HG03095 (cell line): ENCODE measurements around the gene PPP3CA.

Experiments used
- ATAC-seq: cut with Tn5 transposase; IDR thresholded peaks from one replicate; pipeline ENCODE4 v1.9.1; 2021; ENCODE audit warnings: moderate library complexity; ENCODE audit not compliant: unreplicated experiment

Gene PPP3CA

DNA sequence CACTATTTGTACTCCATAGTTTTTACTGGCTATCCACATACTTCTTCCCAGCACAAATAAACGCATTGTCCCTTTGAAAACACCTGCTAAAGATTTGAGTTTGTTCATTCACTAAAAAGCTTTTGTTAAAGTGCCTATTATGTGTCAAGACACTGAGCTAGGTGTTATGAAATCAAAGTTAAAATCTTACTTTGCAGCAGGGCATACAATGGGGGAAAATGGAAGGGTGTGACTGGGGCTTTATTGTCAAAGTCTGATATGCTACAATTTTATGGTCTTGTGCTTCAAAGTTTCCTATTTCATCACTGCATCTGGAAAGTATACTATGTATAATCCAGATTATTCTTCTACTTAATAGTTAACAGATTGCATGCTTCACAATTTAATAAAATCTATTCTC lies 128.4 kb downstream of the PPP3CA start:
- ATAC-seq = no peak

DNA sequence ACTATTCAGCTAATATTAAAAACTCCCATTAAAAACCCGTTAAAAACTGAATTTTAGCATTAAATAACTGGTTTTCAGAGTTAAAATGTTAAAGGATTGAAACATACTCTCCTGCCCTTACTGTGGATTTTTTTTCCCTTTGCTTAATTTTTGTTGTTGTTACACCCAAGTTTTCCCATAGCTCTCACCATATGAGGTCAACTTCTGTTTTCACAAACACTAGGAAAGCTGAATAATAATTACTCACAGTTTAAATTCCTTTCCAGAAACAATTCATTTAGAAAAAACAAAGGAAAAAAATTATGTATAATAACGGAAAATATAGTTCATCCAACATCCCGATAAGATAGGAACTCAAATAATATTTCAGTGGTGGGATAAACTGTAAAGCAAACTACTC lies 129.0 kb downstream of the PPP3CA start:
- no peak for ATAC-seq

DNA sequence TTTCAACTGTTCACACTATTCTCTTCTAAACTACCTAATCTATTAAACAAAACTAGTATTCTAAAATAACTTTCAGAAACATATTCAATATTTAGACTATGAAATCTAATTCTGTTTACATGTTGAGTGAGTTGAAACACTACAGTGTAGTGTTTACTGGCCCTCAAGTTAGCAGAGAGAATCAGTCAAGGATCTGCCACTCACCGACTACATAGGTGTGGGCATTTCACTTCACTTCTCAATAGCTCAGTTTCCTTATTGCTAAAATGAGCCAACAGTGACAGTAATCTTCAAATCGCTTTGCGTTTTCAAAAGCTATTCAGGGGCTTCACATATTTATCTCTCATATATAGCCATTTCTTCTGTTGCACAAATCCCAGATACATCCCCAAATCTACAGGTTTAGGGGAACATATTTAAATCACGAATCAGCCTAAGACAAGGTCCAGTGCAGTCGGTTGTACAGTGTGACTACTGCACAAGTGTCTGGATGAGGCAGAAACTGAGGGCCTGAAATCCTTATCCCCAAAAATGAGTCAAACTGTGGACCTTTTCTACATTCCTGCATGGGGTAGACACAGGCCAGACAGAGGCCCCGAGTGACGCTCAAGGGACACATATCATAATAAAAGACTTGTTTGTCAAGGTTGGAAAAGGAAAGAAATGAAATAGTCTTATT lies 129.8 kb downstream of the PPP3CA start:
- ATAC-seq = no peak

DNA sequence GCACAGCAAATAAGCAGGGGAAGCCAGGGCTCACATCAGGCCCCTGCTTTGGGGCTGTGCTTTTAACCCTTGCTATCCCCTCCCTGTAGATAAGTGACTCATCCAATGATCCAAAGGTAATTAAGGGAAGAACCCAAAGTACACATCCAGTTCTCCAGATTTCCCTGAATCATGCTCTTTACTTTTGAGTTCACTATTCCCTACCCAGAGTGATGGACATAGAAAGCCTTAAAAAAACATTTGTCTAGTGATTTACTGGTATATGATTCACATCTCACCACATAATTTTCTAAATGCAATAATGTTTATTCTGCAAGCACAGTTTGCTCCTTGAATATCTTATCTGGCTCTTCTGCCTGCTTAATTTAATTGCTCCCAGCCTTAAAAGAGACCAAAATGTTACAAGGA lies 136.2 kb downstream of the PPP3CA start:
- ATAC-seq = no peak

DNA sequence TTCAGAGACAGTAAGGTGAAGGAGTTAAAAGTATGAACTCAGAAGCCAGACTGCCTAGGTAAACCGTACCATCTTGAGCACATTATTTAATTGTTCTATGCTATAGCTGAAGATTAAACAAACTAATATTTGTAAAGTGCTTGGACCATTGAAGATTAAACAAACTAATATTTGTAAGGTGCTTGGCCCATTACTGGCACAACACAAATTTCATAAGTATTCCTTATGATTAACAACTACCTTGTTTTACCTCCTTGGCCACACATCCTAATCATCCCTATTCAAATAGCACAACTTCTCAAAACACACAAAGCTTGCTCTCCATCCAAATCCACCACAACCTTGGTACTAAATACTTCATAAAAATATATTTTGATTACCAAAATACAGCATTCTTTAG lies 137.0 kb downstream of the PPP3CA start:
- no peak for ATAC-seq

DNA sequence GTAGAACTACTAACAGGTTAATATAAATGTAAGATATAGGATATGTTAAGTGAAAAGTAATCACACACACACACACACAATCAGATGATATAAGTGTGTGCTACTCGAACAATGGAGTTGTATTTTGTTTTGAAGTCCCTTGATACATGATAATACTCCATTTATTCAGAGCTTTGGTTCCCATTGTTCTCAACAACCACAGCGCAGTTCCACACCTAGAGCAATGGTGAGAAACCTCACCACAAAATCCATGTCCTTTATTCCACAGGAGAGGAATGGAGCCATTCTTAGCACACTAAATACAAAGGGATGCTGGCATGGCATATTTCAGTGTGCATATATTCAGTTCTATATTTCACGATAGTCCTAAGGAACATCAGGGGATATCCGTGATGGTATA lies 139.2 kb downstream of the PPP3CA start:
- no peak for ATAC-seq

DNA sequence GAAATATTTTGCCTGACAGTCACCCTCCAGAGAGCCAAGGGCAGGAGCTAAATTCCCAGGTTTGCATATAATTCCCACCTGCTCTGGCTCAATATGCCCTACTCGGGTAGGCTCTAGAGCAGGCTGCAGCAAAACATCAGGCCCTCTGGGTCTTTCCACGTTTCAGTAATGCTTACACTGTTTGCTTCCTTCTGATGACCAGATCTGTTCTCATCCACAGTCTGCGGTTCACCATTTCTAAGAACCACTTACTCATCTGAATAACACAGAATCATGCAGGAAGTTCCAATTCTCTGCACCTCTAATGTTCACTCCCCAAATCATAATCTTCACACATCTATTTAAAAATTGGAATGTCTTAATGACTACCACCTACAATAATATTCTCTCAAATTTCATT lies 141.4 kb downstream of the PPP3CA start:
- peak; percentile 87 for ATAC-seq

DNA sequence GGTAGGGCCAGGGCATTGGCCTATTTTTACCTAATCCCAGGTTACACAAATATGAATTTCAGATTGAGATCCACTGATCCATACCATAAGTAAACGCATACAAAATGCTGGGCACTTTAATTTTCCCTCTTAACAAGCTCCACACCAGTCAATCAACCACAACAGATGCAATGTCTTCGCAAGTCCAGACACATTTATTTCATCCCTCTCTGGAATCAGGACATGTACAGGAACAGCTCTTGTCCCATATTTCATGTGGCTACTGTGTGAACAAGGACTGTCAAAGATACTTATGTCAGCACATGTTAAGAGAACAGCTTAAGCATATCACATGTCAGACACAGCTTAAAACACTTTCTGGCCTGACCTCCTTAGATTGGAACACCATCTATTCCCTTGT lies 145.9 kb downstream of the PPP3CA start:
- no peak for ATAC-seq

DNA sequence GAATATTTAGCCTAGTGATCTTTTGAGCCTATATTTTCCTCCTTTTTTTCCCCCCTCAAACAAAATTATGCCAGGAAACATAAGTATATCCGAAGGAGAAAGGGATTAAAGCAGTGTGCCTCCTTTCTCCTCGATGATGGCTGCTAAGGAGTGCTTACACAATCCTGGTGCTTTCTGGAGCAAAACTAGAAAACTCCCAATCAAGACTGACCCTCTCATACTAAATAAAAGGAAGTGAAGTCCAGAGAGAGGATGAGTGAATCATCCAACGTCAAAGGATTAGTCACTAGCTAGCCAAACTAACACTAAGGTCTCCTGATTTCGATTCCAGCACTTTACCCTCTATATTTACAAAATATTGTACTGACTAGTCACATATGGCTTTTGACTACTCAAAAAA lies 146.8 kb downstream of the PPP3CA start:
- no peak for ATAC-seq

DNA sequence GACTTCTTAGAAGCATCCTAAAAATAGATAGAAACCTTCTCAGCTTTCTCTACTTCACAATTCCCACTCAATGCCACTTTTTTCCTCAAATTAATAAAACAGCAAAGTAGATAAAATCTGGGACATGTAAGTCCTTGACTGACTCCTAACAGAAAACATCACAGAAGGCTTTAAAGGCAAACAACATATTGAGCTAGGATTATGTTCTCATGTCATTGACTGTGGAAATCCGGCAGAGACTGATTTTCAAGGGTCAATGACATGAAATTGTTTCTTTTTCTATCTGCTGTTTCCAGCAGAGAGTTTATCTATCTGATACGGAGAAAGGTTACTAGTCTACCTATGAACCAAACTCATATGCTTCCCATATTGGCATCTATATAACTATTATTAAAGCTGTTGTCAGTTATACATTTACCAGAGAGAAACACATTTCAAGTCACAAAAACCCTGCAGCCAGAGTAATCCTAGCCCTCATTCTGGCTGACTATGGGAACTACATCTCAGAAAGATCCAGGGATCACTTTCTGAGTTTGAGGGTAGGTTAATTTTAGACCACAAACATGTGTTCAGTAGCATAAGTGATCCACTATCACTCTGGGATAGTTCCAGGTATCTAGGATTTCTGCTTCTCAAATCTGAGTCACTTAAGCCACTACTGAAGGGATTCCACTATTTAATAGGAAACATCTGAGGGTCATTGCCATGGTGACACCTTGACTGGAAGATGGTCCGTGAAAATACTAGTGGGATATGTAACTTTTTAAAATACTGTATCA lies 147.6 kb downstream of the PPP3CA start:
- ATAC-seq = no peak

DNA sequence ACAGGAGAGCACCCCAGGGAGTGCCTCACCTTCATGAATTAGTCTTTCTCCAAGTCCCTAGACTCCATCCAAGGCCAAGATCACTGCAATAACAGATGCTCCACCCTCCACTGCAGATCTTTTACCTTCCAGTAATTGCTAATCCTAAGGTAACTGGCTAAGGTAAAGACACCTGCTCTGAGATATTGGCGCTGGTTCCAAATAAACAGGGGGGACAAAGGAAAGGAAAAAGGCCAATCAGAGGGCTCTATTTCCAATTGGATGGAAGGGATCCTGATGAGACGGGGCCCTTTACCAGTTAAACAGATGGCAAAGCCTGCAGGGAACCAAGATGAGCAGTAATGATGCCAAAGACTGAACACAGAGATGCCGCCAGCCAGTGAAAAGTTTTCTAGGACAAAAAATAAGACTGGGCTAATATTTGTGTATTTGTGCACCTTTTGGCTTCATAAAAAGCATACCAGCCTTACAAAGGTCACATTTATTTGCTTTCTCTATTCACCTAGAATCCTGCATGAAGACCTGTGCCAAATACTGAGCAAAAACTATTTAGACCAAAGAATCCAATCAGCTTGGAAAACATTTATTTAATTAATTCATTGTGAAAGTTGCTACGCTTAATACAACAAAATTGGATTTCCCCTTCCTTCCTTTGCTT lies 148.5 kb downstream of the PPP3CA start:
- ATAC-seq = no peak

DNA sequence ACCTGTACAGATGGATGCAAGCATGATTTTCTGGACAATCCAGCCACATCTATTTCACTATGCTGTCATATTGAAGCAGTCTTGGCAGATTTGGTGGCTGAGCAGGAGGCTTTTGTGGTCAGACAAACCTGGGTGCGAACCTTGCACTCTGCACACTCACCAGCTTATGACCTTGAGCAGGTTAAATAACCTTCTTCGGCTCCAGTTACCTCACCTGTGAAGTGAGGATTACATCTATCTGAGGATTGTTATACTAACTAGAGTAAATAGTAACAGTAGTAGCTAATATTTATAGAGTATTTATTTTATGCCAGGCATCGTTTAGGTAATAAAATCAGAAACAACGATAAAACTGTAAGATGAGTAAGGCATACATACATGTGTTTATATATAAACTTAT lies 150.0 kb downstream of the PPP3CA start:
- no peak for ATAC-seq

DNA sequence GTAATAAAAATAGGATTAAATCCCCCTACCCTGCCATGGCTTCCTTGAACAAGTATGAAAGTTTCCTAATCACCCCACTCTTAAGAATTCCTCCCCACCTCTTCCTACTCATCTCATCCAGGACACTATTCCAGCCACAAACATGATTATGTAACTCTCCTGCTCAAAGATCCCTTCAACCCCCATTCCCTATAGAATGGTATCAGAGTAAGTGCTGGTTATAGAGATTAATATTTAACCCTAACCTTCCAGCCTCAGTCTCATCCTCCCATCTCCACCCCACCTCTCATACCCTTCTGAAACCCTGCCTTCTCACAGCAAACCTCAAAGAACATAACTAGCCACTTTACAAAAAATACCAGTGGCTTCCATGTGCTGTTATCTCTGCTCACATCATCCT lies 155.1 kb downstream of the PPP3CA start:
- ATAC-seq = no peak

DNA sequence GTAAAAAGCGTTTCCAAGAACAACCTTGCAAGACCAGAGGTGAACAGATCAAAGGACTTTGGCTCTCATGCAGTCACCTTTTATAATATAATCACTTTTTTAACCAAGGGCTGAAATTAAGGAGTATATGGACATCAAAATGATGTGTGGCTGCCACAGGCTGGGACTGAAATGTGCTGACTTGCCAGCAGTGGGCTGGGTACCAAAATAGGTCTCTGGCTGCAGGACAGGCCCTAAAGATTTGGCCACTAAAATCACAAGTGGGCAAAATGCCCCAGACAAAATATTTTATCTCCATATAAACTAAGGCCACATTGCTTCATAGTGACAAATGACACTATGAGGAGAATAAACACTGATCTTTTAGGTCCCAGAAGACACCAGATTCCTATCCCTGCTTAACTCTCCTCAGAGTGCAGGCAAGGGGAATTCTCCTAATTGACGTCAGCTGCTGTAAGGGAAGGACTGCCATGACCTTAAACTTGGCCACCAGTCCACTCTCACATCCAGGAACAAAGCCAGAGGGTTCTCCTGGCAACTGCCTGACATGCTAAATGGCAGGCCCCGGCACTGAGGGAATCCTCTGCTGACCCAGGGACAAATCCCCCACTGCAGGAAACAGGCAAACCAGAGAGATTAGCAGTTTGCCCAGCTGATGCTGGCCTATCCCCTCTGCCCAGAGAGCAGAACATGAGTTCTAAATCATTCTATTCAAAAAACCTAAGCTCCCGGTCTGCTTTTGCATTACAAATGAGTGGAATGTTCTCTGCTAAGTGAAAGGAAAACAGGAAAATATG lies 155.8 kb downstream of the PPP3CA start:
- ATAC-seq = no peak

DNA sequence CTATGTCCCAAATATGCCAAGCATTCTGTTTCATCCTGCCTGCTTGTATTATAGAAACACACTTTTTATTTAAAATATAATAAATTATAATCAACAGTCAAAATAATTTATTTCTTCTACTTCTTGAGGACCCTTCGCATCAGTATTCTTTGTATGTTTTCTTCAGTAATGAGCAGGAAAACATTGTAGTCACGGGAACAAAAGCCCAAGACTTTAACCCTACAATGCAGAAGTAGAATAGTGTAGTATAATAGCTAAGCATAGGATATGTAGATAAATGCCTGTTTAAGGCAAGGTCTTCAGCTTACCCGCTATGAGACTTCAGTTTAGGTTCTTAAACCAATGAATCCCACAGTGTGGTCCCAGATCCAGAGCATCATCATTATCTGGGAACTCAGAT lies 156.6 kb downstream of the PPP3CA start:
- ATAC-seq = no peak

DNA sequence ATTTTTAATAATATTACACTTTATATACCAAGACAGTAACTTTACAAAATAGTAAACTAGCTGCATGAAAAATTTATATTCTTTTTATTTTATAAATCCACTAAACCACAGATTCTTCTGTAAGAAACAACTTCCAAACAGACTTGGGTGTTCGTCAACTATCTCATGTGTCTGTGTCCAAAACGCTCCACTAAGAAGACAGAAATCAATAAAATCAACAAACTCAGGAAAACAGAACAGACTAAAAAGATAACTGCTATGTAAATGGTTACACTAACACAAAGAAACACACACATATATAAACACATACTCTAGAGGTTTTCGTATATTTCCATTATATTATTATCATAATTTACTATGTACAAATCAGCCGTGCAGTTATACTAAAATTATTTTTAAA lies 158.4 kb downstream of the PPP3CA start:
- no peak for ATAC-seq

DNA sequence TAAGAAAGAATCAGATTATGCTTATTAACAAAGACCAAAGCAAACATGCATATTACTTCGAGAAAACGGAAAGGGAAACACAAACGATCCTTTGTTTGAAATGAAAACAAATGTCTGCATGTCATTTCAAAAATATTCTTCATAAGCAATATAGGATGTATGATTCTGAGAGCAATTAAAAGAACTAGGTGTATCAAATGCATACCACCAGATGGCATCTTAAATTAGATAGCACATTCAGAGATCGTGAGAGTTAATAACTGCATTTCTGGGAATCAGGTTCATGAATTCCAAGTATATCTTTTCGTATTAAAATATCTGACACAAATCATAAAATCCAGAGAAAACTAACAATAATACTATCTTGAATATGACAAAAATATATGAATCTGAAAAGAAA lies 159.5 kb downstream of the PPP3CA start:
- ATAC-seq = no peak

DNA sequence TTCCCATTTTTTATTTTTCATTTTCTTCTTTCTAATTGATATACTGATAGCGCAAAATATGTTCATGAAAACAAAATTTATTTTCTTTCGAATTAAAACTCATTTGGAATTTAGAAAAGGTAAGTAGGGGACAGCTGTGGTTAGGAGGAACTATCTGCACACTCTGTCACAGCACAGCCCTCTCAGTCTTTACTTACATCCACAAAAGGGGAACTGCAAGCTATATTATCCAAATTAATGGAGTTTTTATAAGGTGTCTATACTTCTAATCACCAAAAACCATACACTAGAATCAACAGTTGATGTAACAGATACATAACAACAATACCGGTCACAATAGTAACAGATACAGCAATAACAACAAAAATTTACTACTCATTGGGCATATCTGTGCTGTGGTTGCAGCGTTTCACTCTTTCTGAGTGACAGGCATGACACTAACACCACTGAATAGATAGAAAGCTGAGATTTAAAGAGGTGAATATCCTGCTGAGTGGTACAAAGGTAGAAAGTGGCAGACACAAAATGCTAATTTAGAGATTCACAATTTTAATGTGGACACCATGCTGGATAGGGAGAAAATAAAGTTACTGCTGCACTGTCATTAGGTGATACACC lies 160.7 kb downstream of the PPP3CA start:
- ATAC-seq = no peak

DNA sequence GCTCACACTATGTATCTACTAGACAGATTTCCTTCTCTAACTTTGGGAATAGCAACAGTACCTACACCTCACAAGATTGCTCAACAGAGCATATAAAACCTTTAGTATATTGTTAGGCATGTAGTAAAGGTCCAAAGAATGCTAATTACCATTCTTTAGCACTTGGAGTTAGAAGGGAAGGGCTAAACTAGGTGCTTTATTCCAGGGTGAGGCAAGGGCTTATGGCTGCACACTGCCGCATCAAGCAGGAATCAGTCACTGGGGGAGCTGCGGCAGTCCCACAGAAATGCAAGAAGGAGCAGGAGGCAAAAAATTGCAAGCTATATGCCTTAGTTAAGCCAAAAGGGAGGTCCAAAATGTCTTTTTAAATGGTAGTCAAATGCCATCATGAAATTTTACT lies 162.7 kb downstream of the PPP3CA start:
- no peak for ATAC-seq

DNA sequence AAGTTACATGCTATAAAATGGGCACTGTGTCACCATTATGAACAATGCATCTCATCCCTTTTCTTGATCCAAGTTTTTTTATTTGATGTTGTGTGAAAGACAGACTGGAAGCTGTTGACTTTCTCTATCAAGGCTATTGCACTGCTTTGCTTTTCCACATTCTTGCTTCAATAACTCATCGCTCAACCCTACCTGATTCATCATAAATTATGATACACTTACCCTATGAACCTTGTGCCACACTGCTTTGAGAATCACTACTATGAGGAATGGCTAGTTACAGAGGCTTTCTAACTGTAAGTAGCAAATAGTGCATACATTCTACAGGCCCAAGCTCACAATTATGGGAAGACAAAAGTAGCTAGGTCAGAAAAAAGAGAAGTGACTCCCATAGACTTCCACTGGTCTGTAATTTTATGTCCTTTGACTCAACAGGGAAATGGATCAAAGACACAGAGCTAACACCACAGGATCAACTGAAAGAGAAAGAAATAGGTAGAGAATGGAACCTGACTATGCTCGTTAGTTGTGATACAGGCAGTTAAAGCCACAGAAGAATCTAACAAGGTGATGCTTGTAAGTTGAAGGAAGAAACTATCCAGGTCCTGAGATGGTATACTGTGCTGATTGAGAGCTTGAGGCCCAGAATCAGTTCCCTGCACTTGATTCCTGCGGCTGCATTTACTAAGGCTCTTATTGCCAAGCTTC lies 163.5 kb downstream of the PPP3CA start:
- no peak for ATAC-seq
